Measurements from ENCODE around the gene GALNT3. TPM values are rescaled to one million over a fixed set of nuclear protein-coding genes. Genes with fewer than 3 reads are reported as not detected.

GALNT3 gene
- total and polyA plus RNA-seq, 2 donors, result 2.6 to 18.9 TPM

GRCh38 chr2:165827016-165827920, 33.2 kb upstream of the GALNT3 start:
- H3K9me3 ChIP-seq (ENCODE audit: control insufficient read depth in 2 of 2, insufficient read depth in 1 of 2, low read length in 1 of 2), result no peaks in the 10 kb centered on the region
- WGBS, result 97% methylated on average over 3 of the region's 3 CpGs
- H3K36me3 ChIP-seq (ENCODE audit: control insufficient read depth in 2 of 2, insufficient read depth in 2 of 2, low read length in 1 of 2), result no peaks in the 10 kb centered on the region
- no peak overlapping the region for H3K27ac ChIP-seq (ENCODE audit: low read depth in 1 of 2, low read length in 1 of 2)
- H3K4me3 ChIP-seq (ENCODE audit: low read length in 2 of 2), result no peak overlapping the region
- no peak for DNase-seq (ENCODE audit: low read depth in 6 of 9, low spot score in 9 of 9)
- H3K27me3 ChIP-seq (ENCODE audit: control insufficient read depth in 2 of 2, insufficient read depth in 1 of 2, low read length in 1 of 2), result no peaks in the 10 kb centered on the region
- H3K4me1 ChIP-seq (ENCODE audit: control insufficient read depth in 2 of 2, insufficient read depth in 2 of 2, low read length in 2 of 2), result no peaks in the 10 kb centered on the region

GRCh38 chr2:165825041-165825440, 31.0 kb upstream of the GALNT3 start:
- Histone ChIP-seq H3K27me3 (ENCODE audit: control insufficient read depth in 2 of 2, insufficient read depth in 1 of 2, low read length in 1 of 2) (no peaks in the 10 kb centered on the region), H3K36me3 (ENCODE audit: control insufficient read depth in 2 of 2, insufficient read depth in 2 of 2, low read length in 1 of 2) (no peaks in the 10 kb centered on the region), H3K27ac (ENCODE audit: low read depth in 1 of 2, low read length in 1 of 2) (no peak overlapping the region), H3K9me3 (ENCODE audit: control insufficient read depth in 2 of 2, insufficient read depth in 1 of 2, low read length in 1 of 2) (no peaks in the 10 kb centered on the region), H3K4me1 (ENCODE audit: control insufficient read depth in 2 of 2, insufficient read depth in 2 of 2, low read length in 2 of 2) (no peaks in the 10 kb centered on the region), H3K4me3 (ENCODE audit: low read length in 2 of 2) (no peak overlapping the region)
- 78% methylated on average over 2 of the region's 2 CpGs for WGBS
- no peak for DNase-seq (ENCODE audit: low read depth in 6 of 9, low spot score in 9 of 9)

- no peak overlapping the region for H3K4me3 ChIP-seq (ENCODE audit: low read length in 2 of 2)
- no peak for DNase-seq (ENCODE audit: low read depth in 6 of 9, low spot score in 9 of 9)
Observed at GRCh38 chr2:165820296-165820695, 26.2 kb upstream of the GALNT3 start.

GRCh38 chr2:165818920-165819319, 24.9 kb upstream of the GALNT3 start:
- Histone ChIP-seq H3K27ac (ENCODE audit: low read depth in 1 of 2, low read length in 1 of 2) (no peak overlapping the region), H3K27me3 (ENCODE audit: control insufficient read depth in 2 of 2, insufficient read depth in 1 of 2, low read length in 1 of 2) (no peaks in the 10 kb centered on the region), H3K9me3 (ENCODE audit: control insufficient read depth in 2 of 2, insufficient read depth in 1 of 2, low read length in 1 of 2) (no peaks in the 10 kb centered on the region), H3K4me3 (ENCODE audit: low read length in 2 of 2) (no peak overlapping the region), H3K4me1 (ENCODE audit: control insufficient read depth in 2 of 2, insufficient read depth in 2 of 2, low read length in 2 of 2) (no peaks in the 10 kb centered on the region), H3K36me3 (ENCODE audit: control insufficient read depth in 2 of 2, insufficient read depth in 2 of 2, low read length in 1 of 2) (no peaks in the 10 kb centered on the region)
- no peak for DNase-seq (ENCODE audit: low read depth in 6 of 9, low spot score in 9 of 9)
- 96% methylated on average over 1 of the region's 1 CpG for WGBS

More at GRCh38 chr2:165820296-165820695, 26.2 kb upstream of the GALNT3 start:
- Histone ChIP-seq H3K9me3 (ENCODE audit: control insufficient read depth in 2 of 2, insufficient read depth in 1 of 2, low read length in 1 of 2) (no peaks in the 10 kb centered on the region), H3K27ac (ENCODE audit: low read depth in 1 of 2, low read length in 1 of 2) (no peak overlapping the region), H3K27me3 (ENCODE audit: control insufficient read depth in 2 of 2, insufficient read depth in 1 of 2, low read length in 1 of 2) (no peaks in the 10 kb centered on the region), H3K36me3 (ENCODE audit: control insufficient read depth in 2 of 2, insufficient read depth in 2 of 2, low read length in 1 of 2) (no peaks in the 10 kb centered on the region), H3K4me1 (ENCODE audit: control insufficient read depth in 2 of 2, insufficient read depth in 2 of 2, low read length in 2 of 2) (no peaks in the 10 kb centered on the region)
- WGBS, result 98% methylated on average over 2 of the region's 2 CpGs

GRCh38 chr2:165815299-165816141, 21.5 kb upstream of the GALNT3 start:
- H3K27me3 ChIP-seq (ENCODE audit: control insufficient read depth in 2 of 2, insufficient read depth in 1 of 2, low read length in 1 of 2), result no peaks in the 10 kb centered on the region
- H3K36me3 ChIP-seq (ENCODE audit: control insufficient read depth in 2 of 2, insufficient read depth in 2 of 2, low read length in 1 of 2), result no peaks in the 10 kb centered on the region
- no peak overlapping the region for H3K4me3 ChIP-seq (ENCODE audit: low read length in 2 of 2)
- H3K4me1 ChIP-seq (ENCODE audit: control insufficient read depth in 2 of 2, insufficient read depth in 2 of 2, low read length in 2 of 2), result no peaks in the 10 kb centered on the region
- H3K9me3 ChIP-seq (ENCODE audit: control insufficient read depth in 2 of 2, insufficient read depth in 1 of 2, low read length in 1 of 2), result no peaks in the 10 kb centered on the region
- H3K27ac ChIP-seq (ENCODE audit: low read depth in 1 of 2, low read length in 1 of 2), result no peak overlapping the region
- 98% methylated on average over 2 of the region's 2 CpGs for WGBS
- DNase-seq (ENCODE audit: low read depth in 6 of 9, low spot score in 9 of 9), result no peak

GRCh38 chr2:165814473-165814872, 20.4 kb upstream of the GALNT3 start:
- H3K4me1 ChIP-seq (ENCODE audit: control insufficient read depth in 2 of 2, insufficient read depth in 2 of 2, low read length in 2 of 2), result no peaks in the 10 kb centered on the region
- no peak overlapping the region for H3K4me3 ChIP-seq (ENCODE audit: low read length in 2 of 2)
- no peaks in the 10 kb centered on the region for H3K9me3 ChIP-seq (ENCODE audit: control insufficient read depth in 2 of 2, insufficient read depth in 1 of 2, low read length in 1 of 2)
- DNase-seq (ENCODE audit: low read depth in 6 of 9, low spot score in 9 of 9), result no peak
- no peak overlapping the region for H3K27ac ChIP-seq (ENCODE audit: low read depth in 1 of 2, low read length in 1 of 2)
- no peaks in the 10 kb centered on the region for H3K27me3 ChIP-seq (ENCODE audit: control insufficient read depth in 2 of 2, insufficient read depth in 1 of 2, low read length in 1 of 2)
- H3K36me3 ChIP-seq (ENCODE audit: control insufficient read depth in 2 of 2, insufficient read depth in 2 of 2, low read length in 1 of 2), result no peaks in the 10 kb centered on the region
- 97% methylated on average over 4 of the region's 4 CpGs for WGBS

- Histone ChIP-seq H3K4me3 (ENCODE audit: low read length in 2 of 2) (no peak overlapping the region), H3K4me1 (ENCODE audit: control insufficient read depth in 2 of 2, insufficient read depth in 2 of 2, low read length in 2 of 2) (no peaks in the 10 kb centered on the region), H3K36me3 (ENCODE audit: control insufficient read depth in 2 of 2, insufficient read depth in 2 of 2, low read length in 1 of 2) (no peaks in the 10 kb centered on the region), H3K9me3 (ENCODE audit: control insufficient read depth in 2 of 2, insufficient read depth in 1 of 2, low read length in 1 of 2) (no peaks in the 10 kb centered on the region), H3K27me3 (ENCODE audit: control insufficient read depth in 2 of 2, insufficient read depth in 1 of 2, low read length in 1 of 2) (no peaks in the 10 kb centered on the region), H3K27ac (ENCODE audit: low read depth in 1 of 2, low read length in 1 of 2) (no peak overlapping the region)
- no peak for DNase-seq (ENCODE audit: low read depth in 6 of 9, low spot score in 9 of 9)
- 100% methylated on average over 1 of the region's 1 CpG for WGBS
Observed at GRCh38 chr2:165811592-165812370, 17.7 kb upstream of the GALNT3 start.

GRCh38 chr2:165810418-165810817, 16.4 kb upstream of the GALNT3 start:
- no peaks in the 10 kb centered on the region for H3K9me3 ChIP-seq (ENCODE audit: control insufficient read depth in 2 of 2, insufficient read depth in 1 of 2, low read length in 1 of 2)
- H3K4me1 ChIP-seq (ENCODE audit: control insufficient read depth in 2 of 2, insufficient read depth in 2 of 2, low read length in 2 of 2), result no peaks in the 10 kb centered on the region
- no peaks in the 10 kb centered on the region for H3K27me3 ChIP-seq (ENCODE audit: control insufficient read depth in 2 of 2, insufficient read depth in 1 of 2, low read length in 1 of 2)
- H3K27ac ChIP-seq (ENCODE audit: low read depth in 1 of 2, low read length in 1 of 2), result no peak overlapping the region
- no peak for DNase-seq (ENCODE audit: low read depth in 6 of 9, low spot score in 9 of 9)
- H3K36me3 ChIP-seq (ENCODE audit: control insufficient read depth in 2 of 2, insufficient read depth in 2 of 2, low read length in 1 of 2), result no peaks in the 10 kb centered on the region
- 97% methylated on average over 9 of the region's 9 CpGs for WGBS
- H3K4me3 ChIP-seq (ENCODE audit: low read length in 2 of 2), result no peak overlapping the region
